Measurements from ENCODE around the gene FILIP1.

DNA sequence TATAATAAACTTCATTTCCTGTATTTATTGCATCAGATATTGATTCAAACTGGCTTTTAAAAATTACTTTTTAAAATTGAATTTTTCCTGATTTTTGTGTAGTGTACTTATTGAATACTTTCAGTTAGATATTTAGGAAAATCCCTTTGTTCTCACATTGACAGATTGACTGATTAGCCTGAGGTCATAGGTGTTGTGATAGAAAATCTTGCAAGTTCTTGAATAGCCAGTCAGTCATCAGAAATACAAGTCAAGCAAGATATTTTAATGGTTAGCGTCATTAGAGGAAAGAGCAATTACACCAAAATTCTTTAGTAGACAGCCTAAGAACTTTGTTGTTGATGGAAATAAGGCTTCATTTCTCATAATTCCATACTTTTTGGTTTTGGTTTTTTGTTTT is 205.6 kb downstream of the FILIP1 start:
- TF ChIP-seq CTCF (conservative IDR thresholded peaks at IDR 0.05) (no peak), ZFX (IDR thresholded peaks at IDR 0.05) (no peak)
